Renal cortex interstitium (tissue), 11 donors: Measurements from ENCODE around the gene ARHGEF28. TPM values are rescaled to one million over a fixed set of nuclear protein-coding genes. Genes with fewer than 3 reads are reported as not detected.

Experiments used
- DNase-seq, 11 donors: peaks; one replicate each; pipeline ENCODE4 v3.0.0-alpha.2; 2013; ENCODE audit warnings: low read depth in 9 of 11, low spot score in 4 of 11; ENCODE audit errors: extremely low read depth in 1 of 11
- polyA plus RNA-seq, 3 donors: library from polyadenylated mRNA; unstranded; fragments of 120-200 nt; gene quantifications; one replicate each; pipeline ENCODE4 v1.2.1, GENCODE V29; 2013; ENCODE audit not compliant: insufficient read length in 3 of 3

Gene ARHGEF28
- polyA plus RNA-seq, 3 donors, result 40.8 to 70.9 (median 52.7) TPM

DNA sequence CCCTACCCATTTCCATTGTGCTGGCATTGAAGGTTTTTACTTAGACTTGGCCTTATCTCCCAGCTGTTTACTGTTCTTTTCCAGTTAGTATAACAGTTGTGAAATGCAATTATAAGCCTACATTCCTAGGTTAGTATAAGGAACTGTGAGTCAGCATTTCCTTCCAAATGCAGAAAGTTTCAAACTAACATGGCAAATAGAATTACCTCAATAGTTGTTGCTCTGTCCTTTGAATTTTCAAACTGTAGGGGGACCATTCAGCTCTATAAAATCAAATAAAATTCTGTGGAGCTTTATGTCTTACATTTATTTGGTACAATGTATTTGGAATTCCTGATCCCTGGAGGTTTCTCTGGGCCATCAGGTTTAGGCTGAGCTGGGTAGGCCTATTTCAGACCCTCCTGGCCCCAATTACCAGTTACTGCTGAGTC lies 47.2 kb downstream of the ARHGEF28 start:
- DNase-seq, result peak in 1 of 11 donors; percentile 35

- no peak for DNase-seq
Observed at GRCh38 chr5:73674669-73675004, 48.6 kb downstream of the ARHGEF28 start.

GRCh38 chr5:73678322-73678740 lies 52.3 kb downstream of the ARHGEF28 start:
- DNase-seq, result peak in 2 of 11 donors; percentile 17 to 31

GRCh38 chr5:73678807-73679206 lies 52.8 kb downstream of the ARHGEF28 start:
- no peak for DNase-seq

DNA sequence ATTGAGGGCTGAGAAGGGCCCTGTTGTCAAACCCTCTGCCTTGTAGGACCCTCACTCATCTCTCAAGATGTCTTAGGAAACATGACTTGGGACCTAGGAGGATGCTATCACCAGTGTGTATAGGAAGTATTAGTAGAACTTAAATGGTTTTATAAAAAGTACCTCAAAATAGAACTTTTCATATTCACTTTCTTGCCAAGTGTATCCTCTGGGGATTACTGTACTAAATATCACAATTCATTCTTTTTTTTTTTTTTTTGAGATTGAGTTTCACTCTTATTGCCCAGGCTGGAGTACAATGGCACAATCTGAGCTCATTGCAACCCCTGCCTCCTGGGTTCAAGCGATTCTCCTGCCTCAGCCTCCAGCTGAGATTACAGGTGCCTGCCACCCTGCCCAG lies 56.2 kb downstream of the ARHGEF28 start:
- DNase-seq, result no peak

DNA sequence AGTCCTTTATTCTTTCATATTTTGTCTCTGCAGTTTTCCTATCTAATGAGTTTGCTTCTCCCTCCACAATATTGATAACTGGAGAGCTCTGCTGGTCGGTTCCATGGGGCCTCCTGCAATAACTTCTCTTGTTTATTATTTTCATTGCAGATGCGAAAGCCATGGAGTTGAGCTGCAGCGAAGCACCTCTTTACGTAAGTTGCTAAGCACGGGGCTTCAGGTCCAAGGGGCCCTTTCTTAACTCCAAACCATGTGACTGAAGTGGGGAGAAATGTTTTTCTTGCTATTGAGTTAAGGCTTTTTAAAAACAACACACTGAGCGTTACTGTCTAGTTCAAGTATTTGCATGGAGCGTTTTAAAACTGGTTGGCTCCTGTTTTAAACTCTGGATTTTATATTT lies 58.7 kb downstream of the ARHGEF28 start:
- DNase-seq, result no peak

DNA sequence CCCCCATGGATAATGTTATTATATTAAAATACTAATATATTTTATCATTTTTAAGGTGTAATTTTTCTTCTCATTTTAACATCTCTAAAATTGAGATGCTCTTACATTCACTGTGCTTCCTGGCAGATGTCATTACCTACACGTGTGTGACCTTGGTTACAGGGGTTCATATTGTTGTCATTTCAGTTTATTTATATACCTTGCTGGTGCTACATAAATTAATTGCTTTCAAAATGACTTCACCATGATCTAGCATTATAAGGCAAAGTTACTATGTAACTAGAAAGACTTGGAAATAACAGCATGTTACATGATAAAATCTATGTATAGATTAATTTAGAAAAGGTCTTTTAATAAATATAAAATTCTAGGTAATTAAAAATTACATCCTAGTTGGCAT lies 60.9 kb downstream of the ARHGEF28 start:
- DNase-seq, result no peak

GRCh38 chr5:73687357-73687756 lies 61.4 kb downstream of the ARHGEF28 start:
- no peak for DNase-seq

DNA sequence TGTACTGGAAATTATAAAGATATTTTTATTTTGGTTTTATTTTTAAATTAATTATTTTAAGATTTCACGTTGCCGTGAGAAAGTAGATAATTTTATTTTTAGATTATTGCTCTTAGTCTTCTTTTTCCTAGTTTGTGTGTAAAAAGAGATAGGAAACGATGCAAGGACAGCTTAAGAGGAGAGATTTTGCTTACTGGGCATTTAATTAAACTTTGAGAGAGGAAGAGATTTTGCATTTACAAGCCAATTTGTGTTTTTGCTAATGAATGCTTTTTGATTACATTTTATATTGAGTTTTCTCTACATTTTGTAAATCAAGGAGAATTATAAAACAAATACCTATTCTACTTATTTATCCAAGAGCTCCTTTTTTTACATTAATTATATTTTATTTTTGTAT lies 64.0 kb downstream of the ARHGEF28 start:
- DNase-seq, result no peak

- DNase-seq, result no peak
Observed at GRCh38 chr5:73691302-73692080, 65.5 kb downstream of the ARHGEF28 start.

GRCh38 chr5:73692166-73692640 lies 66.2 kb downstream of the ARHGEF28 start:
- DNase-seq, result no peak

GRCh38 chr5:73692981-73693380 lies 67.0 kb downstream of the ARHGEF28 start:
- no peak for DNase-seq

GRCh38 chr5:73693573-73694061 lies 67.6 kb downstream of the ARHGEF28 start:
- DNase-seq, result peak in 1 of 11 donors; percentile 12

GRCh38 chr5:73694089-73694488 lies 68.1 kb downstream of the ARHGEF28 start:
- DNase-seq, result no peak

- no peak for DNase-seq
Observed at GRCh38 chr5:73698011-73698410, 72.0 kb downstream of the ARHGEF28 start.

GRCh38 chr5:73701566-73701965 lies 75.6 kb downstream of the ARHGEF28 start:
- no peak for DNase-seq

DNA sequence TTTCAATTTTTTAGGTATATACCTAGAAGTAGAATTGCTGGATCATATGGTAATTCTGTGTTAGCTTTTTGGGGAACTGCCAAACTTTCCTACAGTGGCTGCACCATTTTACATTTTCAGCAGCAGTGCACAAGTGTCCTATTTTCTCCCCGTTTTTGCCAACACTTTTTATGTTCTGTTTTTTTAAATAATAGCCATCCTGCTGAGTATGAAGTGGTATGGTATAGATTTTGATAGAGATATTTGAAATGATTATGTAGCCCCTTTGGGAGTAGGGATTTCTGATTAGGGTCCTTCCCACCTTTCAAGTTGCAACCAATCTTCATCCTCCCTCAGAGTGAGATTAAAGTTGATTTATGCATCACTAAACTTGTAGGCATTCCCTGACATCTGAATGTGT lies 76.5 kb downstream of the ARHGEF28 start:
- DNase-seq, result no peak

GRCh38 chr5:73702951-73703350 lies 77.0 kb downstream of the ARHGEF28 start:
- no peak for DNase-seq

- no peak for DNase-seq
Observed at GRCh38 chr5:73705364-73705763, 79.4 kb downstream of the ARHGEF28 start.

DNA sequence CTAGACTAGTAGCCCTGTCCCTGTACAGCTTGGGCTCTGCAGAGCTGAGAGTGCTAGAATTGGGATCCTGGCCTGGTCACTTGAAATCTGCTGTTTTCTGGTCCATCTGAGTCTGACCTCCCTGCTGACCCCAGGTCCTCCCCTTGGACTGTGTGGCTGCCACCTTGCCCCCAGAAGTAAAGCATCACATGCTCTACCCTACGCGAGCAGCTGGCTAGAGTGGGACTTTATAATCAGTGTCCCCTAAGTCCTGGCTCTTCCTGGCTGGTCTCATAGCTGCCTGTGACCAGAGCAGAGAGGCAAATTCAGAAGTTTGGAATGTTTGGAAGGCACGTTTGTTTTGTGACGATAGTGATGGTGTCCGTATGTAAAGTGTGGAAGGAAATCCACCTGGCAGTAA lies 81.0 kb downstream of the ARHGEF28 start:
- no peak for DNase-seq

- no peak for DNase-seq
Observed at GRCh38 chr5:73709536-73710129, 83.6 kb downstream of the ARHGEF28 start.
